Hepatocyte (in vitro differentiated cells): ENCODE data around the gene NOL6. TPM values are rescaled to one million over a fixed set of nuclear protein-coding genes. Genes with fewer than 3 reads are reported as not detected.

Experiments
- DNase-seq: peaks from one replicate; pipeline ENCODE4 v3.0.0-alpha.2; 2016; ENCODE audit warnings: low spot score
- H2AFZ ChIP-seq: fragments of 200-600 bp; sonication (generic); 2 replicates; pipeline ENCODE4 v1.6.0; 2016; ENCODE audit warnings: antibody characterized with exemption, mild to moderate bottlenecking
- H3K27ac ChIP-seq: fragments of 200-600 bp; sonication (generic); 2 replicates; pipeline ENCODE4 v1.5.1; 2016; ENCODE audit warnings: mild to moderate bottlenecking
- H3K27me3 ChIP-seq: fragments of 200-600 bp; sonication (generic); 2 replicates; pipeline ENCODE4 v1.6.1; 2016
- H3K36me3 ChIP-seq: fragments of 200-600 bp; sonication (generic); replicated peaks from 2 replicates; pipeline ENCODE4 v1.5.1; 2016; ENCODE audit warnings: low read depth; ENCODE audit not compliant: insufficient read depth
- H3K4me1 ChIP-seq: fragments of 200-600 bp; sonication (generic); 2 replicates; pipeline ENCODE4 v1.5.1; 2016; ENCODE audit warnings: mild to moderate bottlenecking, moderate library complexity; ENCODE audit not compliant: insufficient read depth
- H3K4me2 ChIP-seq: fragments of 200-600 bp; sonication (generic); 2 replicates; pipeline ENCODE4 v1.6.0; 2016
- H3K4me3 ChIP-seq: fragments of 200-600 bp; sonication (generic); 2 replicates; pipeline ENCODE4 v1.5.1; 2016; ENCODE audit warnings: mild to moderate bottlenecking
- H3K79me2 ChIP-seq: fragments of 200-600 bp; sonication (generic); 2 replicates; pipeline ENCODE4 v1.6.0; 2017; ENCODE audit warnings: mild to moderate bottlenecking
- H3K9me2 ChIP-seq: fragments of 200-600 bp; sonication (generic); replicated peaks from 2 replicates; pipeline ENCODE4 v1.6.0; 2017; ENCODE audit warnings: mild to moderate bottlenecking; ENCODE audit not compliant: insufficient read depth
- H3K9me3 ChIP-seq: fragments of 200-600 bp; sonication (generic); 2 replicates; pipeline ENCODE4 v1.5.1; 2016; ENCODE audit warnings: low read depth, mild to moderate bottlenecking
- H4K20me1 ChIP-seq: fragments of 200-600 bp; sonication (generic); 2 replicates; pipeline ENCODE4 v1.6.0; 2016; ENCODE audit warnings: mild to moderate bottlenecking; ENCODE audit not compliant: insufficient read depth, poor library complexity, severe bottlenecking
- CTCF ChIP-seq: fragments of 200-600 bp; sonication (generic); IDR thresholded peaks from 2 replicates; pipeline ENCODE4 v1.5.1; 2016; ENCODE audit warnings: antibody characterized with exemption, mild to moderate bottlenecking; ENCODE audit not compliant: poor library complexity
- EZH2 ChIP-seq: fragments of 200-600 bp; sonication (generic); IDR thresholded peaks from 2 replicates; pipeline ENCODE4 v1.6.1; 2016; ENCODE audit warnings: antibody characterized with exemption, mild to moderate bottlenecking, borderline replicate concordance
- EZH2phosphoT487 ChIP-seq: fragments of 200-600 bp; sonication (generic); IDR thresholded peaks from one replicate; pipeline ENCODE4 v1.6.1; 2018; ENCODE audit warnings: antibody characterized with exemption, mild to moderate bottlenecking, low read depth, moderate library complexity; ENCODE audit not compliant: unreplicated experiment, severe bottlenecking
- WGBS: methylation state at CpG from one replicate; pipeline ENCODE4 v1.1.6; 2016; ENCODE audit warnings: low lambda C conversion rate; ENCODE audit errors: missing lambda C conversion rate; 5-methylcytosine and 5-hydroxymethylcytosine counted together
- polyA plus RNA-seq: library from polyadenylated mRNA; unstranded; fragments of >200 nt; fragmentation: Nextera tagmentation; extraction: Ambion mirVana; gene quantifications from 2 replicates; pipeline ENCODE4 v1.2.1, GENCODE V29; 2016
- total RNA-seq: library from RNA; depleted of rRNA; stranded (reverse); fragments of >200 nt; gene quantifications from 2 replicates; pipeline ENCODE4 v1.2.3, GENCODE V29; 2014

The NOL6 gene
- total and polyA plus RNA-seq, 2 experiments from 2014 or later, result 20.6 to 21.9 TPM

GRCh38 chr9:33436445-33436844 lies 37.3 kb downstream of the NOL6 start:
- TF ChIP-seq CTCF (no peak), EZH2phosphoT487 (no peak), EZH2 (no peak)
- no peaks in the 10 kb centered on the region for H4K20me1 ChIP-seq
- H3K27ac ChIP-seq, result peak overlapping the region; percentile 58
- no peak overlapping the region for H2AFZ ChIP-seq
- H3K36me3 ChIP-seq, result no peaks in the 10 kb centered on the region
- H3K9me3 ChIP-seq, result no peaks in the 10 kb centered on the region
- H3K9me2 ChIP-seq, result no peaks in the 10 kb centered on the region
- H3K4me1 ChIP-seq, result peaks cover 21% of the 10 kb centered on the region
- 45% methylated on average over 7 of the region's 8 CpGs for WGBS
- no peaks in the 10 kb centered on the region for H3K79me2 ChIP-seq
- DNase-seq, result no peak
- no peaks in the 10 kb centered on the region for H3K27me3 ChIP-seq
- no peak overlapping the region for H3K4me2 ChIP-seq
- H3K4me3 ChIP-seq, result no peak overlapping the region

- no peak for DNase-seq
- no peak overlapping the region for H2AFZ ChIP-seq
- H3K9me2 ChIP-seq, result no peaks in the 10 kb centered on the region
- no peak overlapping the region for H3K4me2 ChIP-seq
- H3K4me1 ChIP-seq, result peaks cover 21% of the 10 kb centered on the region
- no peaks in the 10 kb centered on the region for H3K27me3 ChIP-seq
- H3K4me3 ChIP-seq, result no peak overlapping the region
- no peaks in the 10 kb centered on the region for H4K20me1 ChIP-seq
- no peak for TF ChIP-seq EZH2phosphoT487
- TF ChIP-seq EZH2, result no peak
- TF ChIP-seq CTCF, result no peak
- H3K27ac ChIP-seq, result peak overlapping the region; percentile 58
- H3K9me3 ChIP-seq, result no peaks in the 10 kb centered on the region
- no peaks in the 10 kb centered on the region for H3K36me3 ChIP-seq
- WGBS, result 69% methylated on average over 8 of the region's 8 CpGs
- no peaks in the 10 kb centered on the region for H3K79me2 ChIP-seq
These were observed 37.9 kb downstream of the NOL6 start for GRCh38 chr9:33435821-33436277.

- H2AFZ ChIP-seq, result no peak overlapping the region
- no peaks in the 10 kb centered on the region for H3K36me3 ChIP-seq
- no peaks in the 10 kb centered on the region for H3K9me3 ChIP-seq
- H3K4me3 ChIP-seq, result no peak overlapping the region
- H3K4me1 ChIP-seq, result peaks cover 21% of the 10 kb centered on the region
- DNase-seq, result no peak
- H4K20me1 ChIP-seq, result no peaks in the 10 kb centered on the region
- H3K27ac ChIP-seq, result no peak overlapping the region
- TF ChIP-seq EZH2phosphoT487 (no peak), CTCF (no peak), EZH2 (no peak)
- H3K4me2 ChIP-seq, result no peak overlapping the region
- H3K27me3 ChIP-seq, result no peaks in the 10 kb centered on the region
- H3K79me2 ChIP-seq, result no peaks in the 10 kb centered on the region
- WGBS, result 76% methylated on average over 15 of the region's 16 CpGs
- no peaks in the 10 kb centered on the region for H3K9me2 ChIP-seq
These were observed 39.2 kb downstream of the NOL6 start for GRCh38 chr9:33434317-33435105.
